Trophoblast cell (in vitro differentiated cells and primary cell): ENCODE results near the gene ACYP2.

Experiments
- DNase-seq, 2 donors: peaks; one replicate each; pipeline ENCODE4 v3.0.0-alpha.2; 2016
- H2AFZ ChIP-seq: 2 replicates; pipeline ENCODE4 v1.6.1; 2013; ENCODE audit warnings: low read length, moderate library complexity, mild to moderate bottlenecking; ENCODE audit not compliant: insufficient read depth, poor library complexity
- H2AK5ac ChIP-seq: 2 replicates; pipeline ENCODE4 v1.6.1; 2013; ENCODE audit warnings: mild to moderate bottlenecking, low read length
- H2BK120ac ChIP-seq: 2 replicates; pipeline ENCODE4 v1.6.1; 2013; ENCODE audit warnings: low read length, mild to moderate bottlenecking, moderate library complexity; ENCODE audit not compliant: insufficient read depth, poor library complexity
- H2BK12ac ChIP-seq: 2 replicates; pipeline ENCODE4 v1.6.1; 2013; ENCODE audit warnings: mild to moderate bottlenecking, low read length, moderate library complexity
- H2BK5ac ChIP-seq: 2 replicates; pipeline ENCODE4 v1.6.1; 2013; ENCODE audit warnings: low read length, low read depth, moderate library complexity, mild to moderate bottlenecking; ENCODE audit not compliant: poor library complexity
- H3K14ac ChIP-seq: 2 replicates; pipeline ENCODE4 v1.6.1; 2013; ENCODE audit warnings: mild to moderate bottlenecking, low read length
- H3K18ac ChIP-seq: 2 replicates; pipeline ENCODE4 v1.6.1; 2013; ENCODE audit warnings: mild to moderate bottlenecking, low read length
- H3K23ac ChIP-seq: 2 replicates; pipeline ENCODE4 v1.6.1; 2013; ENCODE audit warnings: low read length
- H3K27ac ChIP-seq: 2 replicates; pipeline ENCODE4 v1.5.1; 2013; ENCODE audit warnings: low read depth, mild to moderate bottlenecking, inconsistent platforms, low read length, moderate library complexity
- H3K27me3 ChIP-seq: 2 replicates; pipeline ENCODE4 v1.6.1; 2013; ENCODE audit warnings: inconsistent platforms, mild to moderate bottlenecking, low read length, moderate library complexity; ENCODE audit not compliant: insufficient read depth
- H3K36me3 ChIP-seq, 2 experiments: 1 replicate in 1 of 2; 2 replicates in 1 of 2; pipeline ENCODE4 v1.6.1; 2013; ENCODE audit warnings: low read length in 2 of 2, mild to moderate bottlenecking in 2 of 2, moderate library complexity in 1 of 2; ENCODE audit not compliant: insufficient read depth in 2 of 2, control insufficient read depth in 1 of 2
- H3K4ac ChIP-seq: 2 replicates; pipeline ENCODE4 v1.6.1; 2013; ENCODE audit warnings: low read depth, mild to moderate bottlenecking, low read length, moderate library complexity
- H3K4me1 ChIP-seq, 2 experiments: 1 replicate in 1 of 2; 2 replicates in 1 of 2; pipeline ENCODE4 v1.6.1; 2013; ENCODE audit warnings: low read length in 2 of 2, mild to moderate bottlenecking in 2 of 2, moderate library complexity in 1 of 2; ENCODE audit not compliant: insufficient read depth in 2 of 2, control insufficient read depth in 1 of 2
- H3K4me2 ChIP-seq: 2 replicates; pipeline ENCODE4 v1.6.1; 2013; ENCODE audit warnings: inconsistent platforms, mild to moderate bottlenecking, low read length, moderate library complexity
- H3K4me3 ChIP-seq: 2 replicates; pipeline ENCODE4 v1.5.1; 2013; ENCODE audit warnings: mild to moderate bottlenecking, low read depth, low read length, inconsistent platforms
- H3K79me1 ChIP-seq: one replicate; pipeline ENCODE4 v1.6.1; 2013; ENCODE audit warnings: low read length
- H3K79me2 ChIP-seq: 2 replicates; pipeline ENCODE4 v1.6.1; 2013; ENCODE audit warnings: low read length, mild to moderate bottlenecking; ENCODE audit not compliant: control insufficient read depth, insufficient read depth, poor library complexity
- H3K9ac ChIP-seq: 2 replicates; pipeline ENCODE4 v1.6.1; 2013; ENCODE audit warnings: mild to moderate bottlenecking, low read length
- H3K9me3 ChIP-seq: 2 replicates; pipeline ENCODE4 v1.6.1; 2013; ENCODE audit warnings: low read depth, mild to moderate bottlenecking, control low read depth, inconsistent platforms, low read length; ENCODE audit not compliant: insufficient read depth
- H4K12ac ChIP-seq: 2 replicates; pipeline ENCODE4 v1.6.1; 2013; ENCODE audit warnings: low read depth, mild to moderate bottlenecking, low read length, moderate library complexity
- H4K8ac ChIP-seq: 2 replicates; pipeline ENCODE4 v1.6.1; 2013; ENCODE audit warnings: low read depth, mild to moderate bottlenecking, low read length, moderate library complexity
- H4K91ac ChIP-seq: one replicate; pipeline ENCODE4 v1.6.1; 2013; ENCODE audit warnings: low read depth, mild to moderate bottlenecking, low read length, moderate library complexity
- WGBS: extraction: QIAGEN DNeasy Blood & Tissue Kit; methylation state at CpG from one replicate; pipeline ENCODE4 v1.1.7; 2013; ENCODE audit warnings: missing lambda C conversion rate; ENCODE audit not compliant: insufficient read length, insufficient coverage; ENCODE audit errors: extremely low coverage; 5-methylcytosine and 5-hydroxymethylcytosine counted together

The ACYP2 gene

GRCh38 chr2:54285451-54285850, 170.0 kb downstream of the ACYP2 start:
- Histone ChIP-seq H2BK5ac (no peak overlapping the region), H3K79me2 (no peaks in the 10 kb centered on the region), H4K91ac (no peak overlapping the region), H3K79me1 (no peaks in the 10 kb centered on the region), H2AFZ (no peak overlapping the region), H3K27ac (no peak overlapping the region), H3K23ac (no peak overlapping the region), H4K8ac (no peak overlapping the region), H2BK120ac (no peak overlapping the region), H3K9ac (no peak overlapping the region), H3K27me3 (no peaks in the 10 kb centered on the region), H3K9me3 (no peaks in the 10 kb centered on the region), H3K18ac (no peak overlapping the region), H3K14ac (no peak overlapping the region), H3K4me1 (no peaks in the 10 kb centered on the region), H2AK5ac (no peak overlapping the region), H4K12ac (no peak overlapping the region), H3K4me2 (no peak overlapping the region), H3K36me3 (no peaks in the 10 kb centered on the region), H3K4me3 (no peak overlapping the region), H2BK12ac (no peak overlapping the region), H3K4ac (no peak overlapping the region)
- no peak for DNase-seq
- WGBS: no CpG with 5 or more reads among the region's 1 CpG

GRCh38 chr2:54287532-54287931, 172.1 kb downstream of the ACYP2 start:
- Histone ChIP-seq H4K8ac (no peak overlapping the region), H3K27me3 (no peaks in the 10 kb centered on the region), H3K14ac (no peak overlapping the region), H3K27ac (no peak overlapping the region), H2AK5ac (no peak overlapping the region), H3K9ac (no peak overlapping the region), H3K4me2 (no peak overlapping the region), H4K12ac (no peak overlapping the region), H2BK120ac (no peak overlapping the region), H3K79me1 (no peaks in the 10 kb centered on the region), H3K4ac (no peak overlapping the region), H3K36me3 (no peaks in the 10 kb centered on the region), H3K9me3 (no peaks in the 10 kb centered on the region), H3K4me3 (no peak overlapping the region), H2BK12ac (no peak overlapping the region), H2AFZ (no peak overlapping the region), H4K91ac (no peak overlapping the region), H3K79me2 (no peaks in the 10 kb centered on the region), H3K18ac (no peak overlapping the region), H3K23ac (no peak overlapping the region), H2BK5ac (no peak overlapping the region), H3K4me1 (no peaks in the 10 kb centered on the region)
- no CpG with 5 or more reads among the region's 2 CpGs for WGBS
- no peak for DNase-seq

GRCh38 chr2:54289917-54290316, 174.5 kb downstream of the ACYP2 start:
- no peak overlapping the region for H3K27ac ChIP-seq
- DNase-seq: no peak
- no peaks in the 10 kb centered on the region for H3K4me1 ChIP-seq
- no peak overlapping the region for H4K12ac ChIP-seq
- no CpG with 5 or more reads among the region's 23 CpGs for WGBS
- H3K4me3 ChIP-seq: no peak overlapping the region
- no peaks in the 10 kb centered on the region for H3K9me3 ChIP-seq
- H2BK120ac ChIP-seq: no peak overlapping the region
- no peak overlapping the region for H2BK12ac ChIP-seq
- no peak overlapping the region for H3K9ac ChIP-seq
- no peak overlapping the region for H4K8ac ChIP-seq
- H2AFZ ChIP-seq: no peak overlapping the region
- no peak overlapping the region for H3K14ac ChIP-seq
- no peak overlapping the region for H2BK5ac ChIP-seq
- no peaks in the 10 kb centered on the region for H3K27me3 ChIP-seq
- no peak overlapping the region for H4K91ac ChIP-seq
- H2AK5ac ChIP-seq: no peak overlapping the region
- no peaks in the 10 kb centered on the region for H3K36me3 ChIP-seq
- no peak overlapping the region for H3K4ac ChIP-seq
- no peak overlapping the region for H3K18ac ChIP-seq
- H3K23ac ChIP-seq: no peak overlapping the region
- no peaks in the 10 kb centered on the region for H3K79me2 ChIP-seq
- no peaks in the 10 kb centered on the region for H3K79me1 ChIP-seq
- no peak overlapping the region for H3K4me2 ChIP-seq

- Histone ChIP-seq H3K14ac (no peak overlapping the region), H3K9me3 (no peaks in the 10 kb centered on the region), H4K12ac (no peak overlapping the region), H3K27ac (no peak overlapping the region), H2AK5ac (no peak overlapping the region), H3K18ac (no peak overlapping the region), H3K4me3 (no peak overlapping the region), H3K36me3 (no peaks in the 10 kb centered on the region), H3K9ac (no peak overlapping the region), H4K8ac (no peak overlapping the region), H2AFZ (no peak overlapping the region), H3K79me2 (no peaks in the 10 kb centered on the region), H3K4ac (no peak overlapping the region), H3K27me3 (no peaks in the 10 kb centered on the region), H3K4me1 (no peaks in the 10 kb centered on the region), H2BK5ac (no peak overlapping the region), H4K91ac (no peak overlapping the region), H3K79me1 (no peaks in the 10 kb centered on the region), H2BK12ac (no peak overlapping the region), H2BK120ac (no peak overlapping the region), H3K23ac (no peak overlapping the region), H3K4me2 (no peak overlapping the region)
- WGBS: no CpG with 5 or more reads among the region's 9 CpGs
- DNase-seq: no peak
Measured at GRCh38 chr2:54290356-54291025, 175.1 kb downstream of the ACYP2 start.
